CD14-positive monocyte (primary cell): ENCODE data around the gene ACACA. TPM values are rescaled to one million over a fixed set of nuclear protein-coding genes. Genes with fewer than 3 reads are reported as not detected.

Source experiments
- DNase-seq, 3 donors: peaks; one replicate each; pipeline ENCODE4 v3.0.0-alpha.2; 2011 to 2022
- H2AFZ ChIP-seq: 2 replicates; pipeline ENCODE4 v1.6.0; 2012; ENCODE audit warnings: mild to moderate bottlenecking, low read depth, low read length, inconsistent platforms; ENCODE audit not compliant: insufficient read depth, poor library complexity, severe bottlenecking
- H3K27ac ChIP-seq, 2 donors: 1 replicate in 1 of 2; 2 replicates in 1 of 2; pipeline ENCODE4 v1.5.1; 2012 to 2013; ENCODE audit warnings: low read length in 2 of 2, control low read depth in 1 of 2, inconsistent platforms in 1 of 2, low read depth in 1 of 2, mild to moderate bottlenecking in 1 of 2
- H3K27me3 ChIP-seq, 2 donors: one replicate each; pipeline versions ENCODE4 v1.6.0 to v1.6.1; 2011 to 2013; ENCODE audit warnings: low read length in 2 of 2; ENCODE audit not compliant: control insufficient read depth in 2 of 2, insufficient read depth in 2 of 2
- H3K36me3 ChIP-seq, 2 donors: replicated peaks in 1 of 2; 1 replicate in 1 of 2; 2 replicates in 1 of 2; pipeline versions ENCODE4 v1.5.1 to v1.6.1; 2012 to 2013; ENCODE audit warnings: low read length in 2 of 2, control low read depth in 1 of 2, inconsistent platforms in 1 of 2, mild to moderate bottlenecking in 1 of 2; ENCODE audit not compliant: insufficient read depth in 2 of 2, control insufficient read depth in 1 of 2
- H3K4me1 ChIP-seq, 2 donors: 1 replicate in 1 of 2; 2 replicates in 1 of 2; pipeline versions ENCODE4 v1.5.1 to v1.6.1; 2012 to 2013; ENCODE audit warnings: low read length in 2 of 2, control low read depth in 1 of 2, inconsistent platforms in 1 of 2, mild to moderate bottlenecking in 1 of 2, moderate library complexity in 1 of 2; ENCODE audit not compliant: insufficient read depth in 2 of 2, control insufficient read depth in 1 of 2
- H3K4me2 ChIP-seq: replicated peaks from 2 replicates; pipeline ENCODE3; 2012; ENCODE audit warnings: low read length, moderate library complexity, mild to moderate bottlenecking; ENCODE audit not compliant: poor library complexity, severe bottlenecking; ENCODE audit errors: extremely low read depth
- H3K4me3 ChIP-seq, 3 experiments: fragments of 200-600 bp in 1 of 3; sonication (generic) in 1 of 3; replicated peaks in 1 of 3; 1 replicate in 2 of 3; 2 replicates in 1 of 3; pipeline ENCODE4 v1.5.1; 2011 to 2013; ENCODE audit warnings: low read length in 3 of 3, mild to moderate bottlenecking in 3 of 3, control low read depth in 2 of 3, low read depth in 2 of 3, inconsistent platforms in 1 of 3, moderate library complexity in 1 of 3
- H3K79me2 ChIP-seq: 2 replicates; pipeline ENCODE4 v1.6.0; 2012; ENCODE audit warnings: mild to moderate bottlenecking, control low read depth, inconsistent platforms, low read length, moderate library complexity; ENCODE audit not compliant: insufficient read depth
- H3K9ac ChIP-seq: 2 replicates; pipeline ENCODE4 v1.6.0; 2017; ENCODE audit warnings: low read length, mild to moderate bottlenecking; ENCODE audit not compliant: insufficient read depth, poor library complexity, severe bottlenecking
- H3K9me3 ChIP-seq, 2 donors: replicated peaks in 1 of 2; 1 replicate in 1 of 2; 2 replicates in 1 of 2; pipeline versions ENCODE4 v1.5.1 to v1.6.1; 2012 to 2013; ENCODE audit warnings: low read length in 2 of 2, control low read depth in 1 of 2; ENCODE audit not compliant: control insufficient read depth in 1 of 2, insufficient read depth in 1 of 2
- H4K20me1 ChIP-seq: 2 replicates; pipeline ENCODE4 v1.6.0; 2012; ENCODE audit warnings: mild to moderate bottlenecking, low read length, control low read depth, moderate library complexity; ENCODE audit not compliant: insufficient read depth
- H3K27ac Mint-ChIP-seq, 7 donors: one replicate each; pipeline ENCODE4 v1.8.0; 2020; ENCODE audit warnings: mild to moderate bottlenecking in 7 of 7, mixed read lengths in 7 of 7, moderate library complexity in 6 of 7, inconsistent platforms in 2 of 7
- H3K27me3 Mint-ChIP-seq, 3 donors: one replicate each; pipeline ENCODE4 v1.8.0; 2021 to 2022; ENCODE audit warnings: low read depth in 3 of 3, mild to moderate bottlenecking in 3 of 3, mixed read lengths in 3 of 3, moderate library complexity in 3 of 3, inconsistent platforms in 1 of 3
- H3K36me3 Mint-ChIP-seq, 2 donors: one replicate each; pipeline ENCODE4 v1.8.0; 2020; ENCODE audit warnings: mixed read lengths in 2 of 2, inconsistent platforms in 1 of 2, mild to moderate bottlenecking in 1 of 2
- H3K4me1 Mint-ChIP-seq: one replicate; pipeline ENCODE4 v1.8.0; 2020; ENCODE audit warnings: mild to moderate bottlenecking, mixed read lengths
- H3K4me3 Mint-ChIP-seq, 2 donors: one replicate each; pipeline ENCODE4 v1.8.0; 2020; ENCODE audit warnings: mild to moderate bottlenecking in 2 of 2, mixed read lengths in 2 of 2, moderate library complexity in 1 of 2
- H3K9me3 Mint-ChIP-seq, 7 donors: one replicate each; pipeline ENCODE4 v1.8.0; 2020 to 2022; ENCODE audit warnings: mixed read lengths in 7 of 7, mild to moderate bottlenecking in 6 of 7, moderate library complexity in 6 of 7, inconsistent platforms in 2 of 7
- CTCF ChIP-seq: fragments of 200-600 bp; IDR thresholded peaks from one replicate; pipeline ENCODE4 v1.8.0; 2022; ENCODE audit warnings: antibody characterized with exemption, mild to moderate bottlenecking
- WGBS: methylation state at CpG from one replicate; pipeline ENCODE4 v1.1.5; 2013; ENCODE audit warnings: missing lambda C conversion rate; ENCODE audit not compliant: insufficient coverage; 5-methylcytosine and 5-hydroxymethylcytosine counted together
- intact Hi-C, 2 donors: fragments of 100-400 bp; cut with micrococcal nuclease; formaldehyde crosslinking; loops; one replicate each; pipeline versions ENCODE4 v1.15.0 to v1.15.1; 2023
- polyA plus RNA-seq, 3 donors: library from polyadenylated mRNA; depleted of rRNA in 1 of 3; unstranded in 2 of 3; stranded (reverse) in 1 of 3; fragments of 300-500 nt in 2 of 3; fragments of >200 nt in 1 of 3; fragmentation: Illumina TruSeq in 2 of 3; gene quantifications; 1 replicate in 2 of 3; 2 replicates in 1 of 3; pipeline ENCODE4 v1.2.3, GENCODE V29; 2012 to 2021

Gene ACACA
- polyA plus RNA-seq, 3 donors, result 3.5 to 4.6 (median 3.8) TPM

DNA sequence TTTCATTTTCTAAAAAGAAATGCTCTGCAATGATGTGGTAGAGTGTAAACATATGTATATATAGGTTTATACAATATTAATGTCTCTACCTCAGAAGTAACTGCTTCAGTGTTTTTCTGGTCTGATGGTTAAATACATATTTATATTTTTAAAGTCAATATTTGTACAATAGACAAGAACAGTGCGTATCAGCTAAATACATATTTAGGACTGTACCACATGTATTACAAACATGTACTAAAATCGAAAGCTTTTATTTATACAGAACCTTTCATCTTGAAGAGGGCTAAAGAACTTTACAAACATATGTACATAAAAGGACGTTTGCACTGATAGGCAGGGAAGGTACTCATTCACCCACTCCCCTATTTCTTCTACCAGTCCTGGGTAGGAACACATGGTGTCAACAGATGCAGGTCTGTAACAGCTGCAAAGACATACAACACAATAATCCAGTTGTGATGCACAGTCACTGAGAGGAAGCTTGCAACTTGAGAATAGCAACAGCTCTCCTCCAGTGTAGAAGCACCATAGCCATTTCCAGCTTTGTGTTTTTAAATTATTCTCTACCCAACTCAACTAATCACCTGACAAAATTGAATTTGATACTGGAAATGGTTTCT is 237.8 kb downstream of the ACACA start:
- no peak for DNase-seq
- WGBS, result 100% methylated on average over 2 of the region's 3 CpGs
- no peaks in the 10 kb centered on the region for H3K9me3 ChIP-seq
- Mint-ChIP-seq H3K27me3 (no peaks in the 10 kb centered on the region), H3K4me3 (no peak overlapping the region), H3K9me3 (no peaks in the 10 kb centered on the region), H3K27ac (no peak overlapping the region), H3K4me1 (no peaks in the 10 kb centered on the region), H3K36me3 (peaks cover 0 to 3% of the 10 kb centered on the region in 2 donors)
- no peak overlapping the region for H3K4me3 ChIP-seq
- no peaks in the 10 kb centered on the region for H4K20me1 ChIP-seq
- H3K27me3 ChIP-seq, result no peaks in the 10 kb centered on the region
- H3K9ac ChIP-seq, result no peak overlapping the region
- H3K36me3 ChIP-seq, result no peaks in the 10 kb centered on the region
- no peaks in the 10 kb centered on the region for H3K4me1 ChIP-seq
- H3K4me2 ChIP-seq, result no peak overlapping the region
- TF ChIP-seq CTCF, result no peak
- no peaks in the 10 kb centered on the region for H3K79me2 ChIP-seq
- intact Hi-C loops, result no loop called here
- no peak overlapping the region for H3K27ac ChIP-seq
- H2AFZ ChIP-seq, result no peak overlapping the region

DNA sequence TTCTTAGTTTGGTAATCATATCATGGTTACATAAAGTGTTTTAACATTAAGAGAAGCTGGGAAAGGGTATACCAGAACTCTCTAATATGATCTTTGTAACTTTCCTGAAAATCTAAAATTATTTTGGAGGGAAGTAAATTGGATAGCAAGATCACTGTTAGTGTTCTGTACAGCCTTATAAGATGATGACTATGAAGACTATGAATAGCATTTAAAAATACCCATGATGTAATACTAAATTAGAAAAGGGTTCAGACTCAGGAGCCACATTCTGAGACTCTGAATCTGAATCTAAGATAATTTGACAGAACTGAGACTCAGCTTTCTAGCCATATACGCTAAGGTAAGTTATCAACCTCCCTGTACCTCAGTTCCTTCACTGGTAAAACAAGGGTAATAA is 238.9 kb downstream of the ACACA start:
- H2AFZ ChIP-seq, result no peak overlapping the region
- H3K27ac Mint-ChIP-seq, result no peak overlapping the region
- no peak overlapping the region for H3K9ac ChIP-seq
- no peak for TF ChIP-seq CTCF
- no peak for DNase-seq
- H3K4me1 ChIP-seq, result no peaks in the 10 kb centered on the region
- no peak overlapping the region for H3K27ac ChIP-seq
- peaks cover 0 to 3% of the 10 kb centered on the region in 2 donors for H3K36me3 Mint-ChIP-seq
- intact Hi-C loops, result no loop called here
- WGBS, result no CpG with 5 or more reads among the region's 1 CpG
- no peaks in the 10 kb centered on the region for H3K79me2 ChIP-seq
- H3K27me3 ChIP-seq, result no peaks in the 10 kb centered on the region
- no peak overlapping the region for H3K4me3 ChIP-seq
- H3K9me3 Mint-ChIP-seq, result no peaks in the 10 kb centered on the region
- no peak overlapping the region for H3K4me2 ChIP-seq
- H3K4me3 Mint-ChIP-seq, result no peak overlapping the region
- H3K36me3 ChIP-seq, result no peaks in the 10 kb centered on the region
- no peaks in the 10 kb centered on the region for H3K27me3 Mint-ChIP-seq
- H4K20me1 ChIP-seq, result no peaks in the 10 kb centered on the region
- no peaks in the 10 kb centered on the region for H3K9me3 ChIP-seq
- H3K4me1 Mint-ChIP-seq, result no peaks in the 10 kb centered on the region
